ENCODE results near the gene POMGNT2.

POMGNT2 gene

DNA sequence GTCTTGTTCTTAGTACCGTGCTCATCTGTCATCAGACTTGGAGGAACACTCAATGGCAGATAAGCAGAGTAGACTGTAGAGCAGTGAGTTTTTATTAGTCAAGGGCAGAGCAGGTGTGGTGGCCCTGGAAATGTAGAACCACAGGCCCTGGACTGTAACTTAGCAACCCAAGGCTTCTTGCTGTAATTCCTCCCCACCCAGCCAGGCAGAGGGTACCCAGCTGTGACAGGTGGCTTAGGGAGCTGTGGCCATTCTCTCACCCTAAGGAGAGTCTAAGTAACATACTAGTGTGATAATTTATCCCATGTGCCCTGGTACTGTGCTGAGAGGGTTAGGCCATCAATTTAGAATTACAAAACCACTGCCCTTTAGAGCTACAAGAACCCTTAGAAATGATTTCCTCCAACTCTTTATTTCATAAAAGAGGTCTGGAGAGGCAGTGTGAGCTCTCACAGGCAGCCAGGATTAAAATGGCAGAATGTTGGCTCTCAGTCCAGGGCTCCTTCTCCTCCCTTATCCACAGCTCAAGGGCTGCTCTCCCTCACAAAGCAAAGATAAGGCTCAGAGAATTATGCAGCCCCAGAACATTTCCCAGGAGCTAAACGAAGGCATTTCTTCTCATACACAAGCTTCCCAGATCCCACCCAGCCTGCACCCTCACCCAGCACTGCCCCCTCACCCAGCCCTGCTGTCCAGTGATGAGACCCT lies 3.0 kb downstream of the POMGNT2 start:
- no peak for DNase-seq

DNA sequence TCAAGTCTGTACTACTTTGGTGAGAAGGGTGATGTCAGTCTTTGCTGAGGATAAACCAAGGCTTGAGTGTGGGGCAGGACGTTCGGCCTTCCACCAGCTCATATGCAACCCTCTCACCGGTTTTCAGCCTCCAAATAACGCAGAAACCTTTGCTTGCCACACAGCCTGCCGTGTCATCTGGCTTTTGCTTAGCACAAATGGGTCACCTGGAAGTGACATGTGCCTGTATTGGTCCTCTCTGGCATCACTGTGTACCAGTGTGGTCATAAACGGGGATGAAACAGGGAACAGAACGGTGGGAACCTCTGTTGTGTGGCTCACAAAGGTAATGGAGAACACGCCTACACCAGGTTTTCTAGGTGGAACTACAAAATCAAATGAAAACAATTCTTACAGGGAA lies 7.1 kb downstream of the POMGNT2 start:
- DNase-seq = no peak

DNA sequence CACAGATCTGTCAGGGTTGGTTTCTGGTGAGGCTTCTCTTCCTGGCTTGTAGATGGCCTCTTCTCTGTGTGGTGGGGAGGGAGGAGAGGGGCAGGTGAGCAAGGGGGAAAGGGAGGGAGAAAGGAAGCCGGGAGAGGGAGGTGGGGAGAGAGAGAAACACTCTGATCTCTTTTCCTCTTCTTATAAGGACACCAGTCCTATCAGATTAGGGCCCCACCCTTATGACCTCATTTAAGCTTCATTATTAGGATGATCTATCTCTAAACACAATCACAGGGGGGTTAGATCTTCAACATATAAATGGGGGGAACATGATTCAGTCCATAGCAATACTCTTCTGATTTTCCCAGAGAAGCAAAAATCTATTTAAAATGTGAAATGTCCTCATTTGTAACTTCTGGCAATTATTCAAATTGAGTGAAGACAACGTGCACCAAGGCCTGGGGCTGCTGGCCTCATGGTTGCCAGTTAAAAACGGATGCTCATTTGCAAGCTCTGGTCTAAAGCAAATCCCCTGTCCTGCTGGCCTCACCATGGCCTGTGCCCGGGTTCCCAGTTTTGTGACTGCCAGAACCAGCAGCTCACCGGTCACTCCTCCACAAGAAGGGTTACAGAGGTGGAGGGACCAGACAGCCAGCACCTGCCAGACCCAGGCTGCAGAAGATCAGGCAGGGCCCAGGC lies 8.3 kb downstream of the POMGNT2 start:
- DNase-seq = no peak

DNA sequence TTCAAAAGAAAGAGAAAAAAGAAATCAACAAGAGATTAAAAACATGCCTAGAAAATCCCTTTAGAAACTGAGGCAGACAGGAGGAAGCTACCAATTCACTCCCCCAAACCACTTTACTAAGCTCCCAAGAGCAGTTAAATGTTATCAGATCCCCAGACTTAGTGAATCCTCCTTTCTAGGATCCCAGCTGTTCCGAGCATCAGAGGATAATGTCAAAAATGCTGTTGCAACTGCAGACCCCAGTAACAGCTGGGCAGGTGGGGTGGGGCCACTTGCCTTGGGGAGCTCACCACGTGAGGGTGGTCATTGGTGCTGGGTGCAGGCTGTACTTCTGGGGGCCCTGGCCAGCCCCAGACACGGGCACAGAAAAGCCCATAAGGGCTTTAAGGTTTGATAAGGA lies 9.1 kb downstream of the POMGNT2 start:
- DNase-seq = no peak

DNA sequence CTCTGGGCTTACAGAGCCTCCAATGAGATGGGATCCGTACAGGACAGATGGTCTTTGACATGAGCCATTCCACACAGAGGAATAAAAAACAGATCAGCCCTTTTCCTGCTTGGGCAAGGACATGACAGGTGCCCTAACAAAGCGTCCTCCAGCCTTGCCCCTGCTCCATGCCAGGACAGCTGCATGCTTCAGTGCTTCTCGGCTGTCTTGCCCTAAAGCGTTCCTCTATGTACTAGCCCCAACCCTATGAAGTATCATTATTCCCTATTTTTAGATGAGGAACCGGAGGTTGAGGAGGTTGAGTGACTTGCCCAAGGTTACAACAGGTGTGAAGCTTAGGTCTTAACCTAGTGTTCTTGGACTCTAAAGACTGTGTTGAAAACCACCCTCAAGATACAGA lies 10.5 kb downstream of the POMGNT2 start:
- no peak for DNase-seq

DNA sequence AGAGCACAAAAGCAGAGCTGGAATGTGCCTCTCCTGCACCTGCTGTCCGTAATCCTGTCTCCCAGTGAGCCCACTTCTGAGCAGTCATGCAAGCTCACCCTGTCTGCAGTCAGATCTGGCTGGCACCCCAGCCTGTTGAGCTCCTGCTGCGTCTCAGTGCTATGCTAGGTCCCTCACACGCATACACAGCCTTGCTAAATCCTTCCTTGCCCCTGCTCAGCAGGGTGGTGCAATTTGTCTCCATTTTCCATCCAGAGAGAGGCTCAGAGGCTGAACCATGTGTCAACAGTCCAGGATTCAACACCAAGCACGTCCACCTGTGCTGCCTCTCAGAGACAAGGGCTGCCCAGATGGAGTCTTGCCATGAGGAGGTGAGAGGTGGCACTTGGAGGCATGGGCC lies 11.0 kb downstream of the POMGNT2 start:
- peak; percentile 11 for DNase-seq

DNA sequence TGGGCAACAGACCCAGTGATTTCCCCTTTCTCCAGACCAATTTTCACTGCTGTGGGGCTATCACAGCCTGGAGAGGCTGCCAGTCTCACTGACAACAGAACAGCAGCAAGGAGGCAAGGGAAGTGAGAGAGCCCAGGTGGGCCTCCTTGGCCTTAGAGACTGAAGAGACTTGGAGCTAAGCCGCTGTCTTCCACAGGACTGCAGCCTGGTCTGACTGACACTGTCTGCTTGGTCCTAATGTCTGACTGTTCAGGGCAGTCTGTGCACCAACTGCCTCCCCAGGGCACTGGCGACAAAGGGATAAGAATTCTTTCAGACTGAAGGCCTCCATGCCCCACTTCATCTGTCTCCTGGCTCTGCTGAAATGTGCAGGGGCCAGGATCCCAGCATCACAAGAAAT lies 11.5 kb downstream of the POMGNT2 start:
- DNase-seq = no peak

DNA sequence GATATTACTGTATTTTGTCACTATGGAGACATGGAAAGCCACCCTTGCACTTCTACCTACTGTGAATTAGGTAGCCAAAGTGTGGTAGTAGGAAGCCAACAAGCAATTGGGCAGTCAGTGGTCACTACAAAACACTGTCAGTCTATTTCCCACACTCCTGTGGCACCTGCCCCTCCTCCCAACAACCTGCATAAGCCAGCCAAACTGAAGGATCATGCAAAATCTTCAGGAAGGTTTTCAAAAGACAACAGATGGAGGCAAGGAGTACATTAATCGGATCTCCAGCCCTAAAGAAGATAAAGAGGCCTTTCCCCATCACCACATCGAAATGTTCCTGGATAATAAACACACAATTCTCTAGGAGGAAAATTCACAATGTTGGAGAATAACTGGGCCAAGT lies 11.9 kb downstream of the POMGNT2 start:
- DNase-seq = no peak

DNA sequence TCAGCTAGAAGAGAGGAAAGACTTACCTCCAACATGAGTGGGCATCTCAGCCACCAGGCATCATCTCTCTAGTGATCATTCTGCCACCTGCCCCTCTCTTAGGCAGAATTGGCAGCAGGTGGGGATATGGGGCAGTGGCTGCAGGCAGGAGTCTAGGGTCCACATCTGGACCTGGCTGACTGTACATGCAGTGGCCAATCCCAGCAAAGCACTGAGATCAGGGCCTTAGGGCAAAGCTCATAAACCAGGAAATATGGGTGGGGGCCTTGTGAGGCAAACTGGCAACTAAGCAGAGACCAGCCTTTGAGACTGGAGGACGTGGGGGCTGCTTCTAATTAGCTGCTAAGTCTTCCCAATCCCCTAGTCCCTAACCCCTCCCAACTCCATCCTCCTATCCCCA lies 12.9 kb downstream of the POMGNT2 start:
- DNase-seq = no peak

DNA sequence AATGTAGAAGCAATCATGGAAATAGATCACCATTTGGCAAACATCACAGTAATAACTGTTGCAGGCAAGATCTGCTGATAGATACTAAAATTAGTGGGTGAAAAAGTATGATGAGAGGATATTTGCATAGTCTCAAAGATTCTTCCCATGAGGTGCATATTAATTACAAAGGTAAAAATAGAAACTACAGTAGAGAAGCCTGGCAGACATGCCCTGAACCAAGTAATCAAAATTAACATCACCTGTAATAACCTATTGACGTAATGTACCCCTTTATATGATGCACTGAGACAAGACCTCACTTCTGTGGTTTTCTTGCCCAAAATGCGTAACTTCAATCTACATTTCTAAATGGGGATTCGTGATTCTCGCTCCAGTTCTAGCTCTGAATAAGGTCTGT lies 14.4 kb downstream of the POMGNT2 start:
- DNase-seq = no peak

DNA sequence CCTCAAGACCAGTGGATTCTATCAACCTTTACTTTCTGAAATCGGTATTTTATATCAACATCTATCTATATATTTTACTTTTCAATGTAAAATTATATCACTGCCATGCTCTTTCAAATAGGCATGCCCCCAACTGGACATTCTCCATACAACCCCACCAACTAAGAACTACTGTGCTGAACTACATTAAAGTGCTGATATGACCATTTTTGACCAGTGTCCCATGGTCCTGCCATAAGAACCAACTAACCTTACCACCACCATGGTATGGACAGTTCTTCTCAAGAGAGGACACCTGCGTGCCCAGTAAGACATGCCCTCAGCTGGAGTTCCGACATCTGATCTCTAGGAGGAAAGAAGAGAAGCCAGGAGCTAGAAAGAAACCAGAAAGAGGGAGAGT lies 15.6 kb downstream of the POMGNT2 start:
- DNase-seq = no peak

DNA sequence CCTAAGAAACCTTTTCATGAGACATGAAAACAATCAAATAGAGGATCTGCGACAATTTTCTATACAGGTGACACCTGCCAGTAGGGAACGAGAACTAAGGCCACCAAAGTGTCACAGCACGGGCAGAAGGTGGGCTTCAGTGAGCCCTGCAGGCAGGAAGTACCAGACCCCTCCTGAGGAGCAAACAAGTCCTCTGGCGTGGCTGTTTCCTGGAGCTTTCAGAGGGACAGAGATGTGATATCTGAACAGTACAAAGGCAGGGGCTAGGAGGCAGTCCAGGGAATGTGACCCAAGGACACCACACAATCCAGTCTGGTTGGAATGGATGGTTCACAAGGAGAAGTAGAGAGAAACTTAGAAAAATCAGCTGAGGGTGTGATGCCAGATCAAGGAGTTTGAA lies 16.8 kb downstream of the POMGNT2 start:
- no peak for DNase-seq

DNA sequence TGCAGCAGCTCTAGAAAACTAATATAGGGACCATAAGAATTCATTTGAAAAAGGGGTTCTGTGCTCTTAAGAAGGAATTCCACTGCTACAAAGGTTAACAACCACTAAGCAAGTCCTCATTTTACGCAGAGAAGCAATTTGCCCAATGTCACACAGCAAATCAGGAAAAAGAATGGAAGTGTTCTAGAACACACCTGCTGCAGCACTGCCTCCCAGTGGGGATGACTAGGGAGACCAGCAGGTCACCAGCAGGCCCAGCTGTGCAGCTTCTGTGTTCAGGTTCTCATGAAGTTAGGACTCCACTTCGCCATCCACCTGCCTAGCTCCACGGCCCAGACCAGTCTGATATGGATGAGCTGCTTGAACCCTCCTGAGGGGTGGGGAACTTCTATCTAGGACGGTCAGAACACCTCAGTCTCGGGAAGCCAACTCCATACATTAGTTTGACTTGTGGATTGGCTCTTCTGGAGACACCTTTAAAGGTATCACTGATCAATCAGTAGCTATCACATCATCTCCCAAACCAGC lies 18.6 kb downstream of the POMGNT2 start:
- no peak for DNase-seq

DNA sequence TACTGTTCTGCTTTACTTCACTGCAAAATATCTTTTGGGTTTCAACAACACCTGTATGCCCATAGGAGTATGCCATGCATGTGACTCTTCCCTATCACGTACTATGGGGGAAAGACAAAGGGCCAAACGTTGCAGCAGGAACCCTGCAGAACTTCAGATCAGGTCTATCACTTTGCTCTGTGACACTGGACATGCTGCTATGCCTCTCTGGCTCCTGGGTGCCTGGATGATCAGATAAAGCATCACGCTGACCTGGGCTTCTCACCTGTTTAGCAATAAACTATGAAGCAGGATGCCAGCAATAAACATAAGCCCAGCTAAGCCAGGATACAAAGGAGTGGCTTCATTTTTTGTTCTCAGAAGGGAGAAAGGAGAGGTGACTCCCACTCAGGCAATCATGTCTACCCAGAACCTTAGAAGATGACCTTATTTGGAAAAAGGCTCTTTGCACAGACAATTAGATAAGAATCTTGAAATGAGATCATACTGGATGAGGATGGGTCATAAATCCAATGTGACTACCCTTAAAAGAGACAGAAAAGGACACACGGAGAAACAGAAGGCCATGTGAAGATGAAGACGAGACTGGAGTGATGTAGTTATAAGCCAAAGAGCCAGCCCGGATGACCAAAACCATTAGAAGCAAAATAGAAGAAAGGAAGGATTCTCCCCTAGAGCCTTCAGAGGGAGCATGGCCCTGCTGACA lies 19.3 kb downstream of the POMGNT2 start:
- no peak for DNase-seq

DNA sequence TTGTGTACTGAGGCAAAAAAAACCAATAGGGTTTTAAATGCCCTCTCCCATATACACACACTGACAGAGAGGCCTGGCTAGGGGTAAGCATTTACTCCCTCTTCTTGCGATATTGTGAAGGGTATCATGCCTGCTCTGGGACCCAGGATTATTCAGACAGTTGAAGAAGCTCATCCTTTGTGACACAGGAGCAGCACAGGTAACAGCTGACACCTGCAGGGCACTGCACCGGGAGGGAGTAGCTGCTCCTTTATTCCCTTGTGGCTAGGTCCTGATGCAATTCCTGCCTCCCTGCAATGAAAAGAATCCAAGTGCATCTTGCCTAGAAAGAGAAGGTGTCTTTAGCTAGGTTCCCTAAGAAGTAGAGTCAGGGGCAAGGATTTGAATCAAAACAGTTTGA lies 23.4 kb downstream of the POMGNT2 start:
- no peak for DNase-seq

DNA sequence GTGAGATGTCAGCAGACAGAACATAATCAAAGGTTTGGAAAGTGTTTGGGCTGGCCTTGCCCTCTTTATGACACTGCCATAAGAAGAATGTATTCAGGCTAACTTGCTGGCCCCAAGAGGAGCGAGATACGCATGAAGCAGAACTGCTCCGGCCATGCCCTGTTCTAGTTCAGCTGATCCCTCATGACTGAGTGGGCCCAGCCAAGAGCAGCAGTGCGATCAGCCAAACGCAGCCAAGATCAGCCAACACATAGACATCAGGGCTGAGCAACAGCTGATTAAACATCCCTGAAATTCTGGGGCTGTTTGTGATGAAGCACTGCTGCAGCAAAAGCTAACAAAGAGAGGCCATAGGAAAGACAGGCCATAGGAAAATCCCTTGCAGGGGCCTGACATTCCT lies 24.1 kb downstream of the POMGNT2 start:
- no peak for DNase-seq

DNA sequence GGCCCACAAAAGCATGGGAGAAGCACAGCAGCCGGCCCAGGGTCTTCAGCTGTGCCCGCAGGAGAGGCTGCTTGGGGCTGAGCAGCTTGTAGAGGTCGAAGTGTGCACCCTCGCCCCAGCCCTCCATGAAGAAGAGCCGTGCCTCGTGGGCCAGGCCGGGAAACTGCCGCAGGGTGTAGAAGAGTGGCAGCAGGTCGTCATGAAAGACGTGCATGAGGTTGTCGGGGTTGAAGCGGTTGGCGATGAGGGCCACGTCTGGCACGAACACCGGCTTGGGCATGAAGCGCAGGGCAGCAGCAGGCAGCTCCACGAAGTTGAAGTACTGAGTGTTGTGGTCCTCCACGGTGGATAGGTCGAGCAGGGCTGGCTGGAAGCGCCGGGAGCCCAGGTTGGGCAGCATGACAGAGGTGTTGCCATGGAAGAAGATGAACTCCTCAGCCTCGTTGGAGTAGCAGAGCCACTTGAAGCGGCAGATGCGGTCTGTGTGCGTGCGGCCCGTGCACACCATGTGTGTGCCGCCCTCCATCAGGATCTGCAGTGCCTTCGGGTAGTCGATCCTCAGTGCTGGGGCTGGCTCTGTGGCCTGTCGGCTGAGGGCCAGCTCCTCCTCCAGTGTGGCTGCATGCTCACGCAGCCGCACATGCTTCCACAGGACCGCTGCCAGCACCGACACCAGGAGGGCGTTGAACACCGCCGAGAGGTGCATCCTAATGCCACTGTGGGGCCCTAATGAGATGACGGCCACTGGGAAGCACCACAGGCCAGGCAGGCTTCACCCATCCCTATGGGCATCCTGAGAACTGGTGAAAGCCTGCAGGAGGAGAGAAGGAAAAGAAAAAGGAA lies 24.9 kb downstream of the POMGNT2 start:
- DNase-seq = no peak

DNA sequence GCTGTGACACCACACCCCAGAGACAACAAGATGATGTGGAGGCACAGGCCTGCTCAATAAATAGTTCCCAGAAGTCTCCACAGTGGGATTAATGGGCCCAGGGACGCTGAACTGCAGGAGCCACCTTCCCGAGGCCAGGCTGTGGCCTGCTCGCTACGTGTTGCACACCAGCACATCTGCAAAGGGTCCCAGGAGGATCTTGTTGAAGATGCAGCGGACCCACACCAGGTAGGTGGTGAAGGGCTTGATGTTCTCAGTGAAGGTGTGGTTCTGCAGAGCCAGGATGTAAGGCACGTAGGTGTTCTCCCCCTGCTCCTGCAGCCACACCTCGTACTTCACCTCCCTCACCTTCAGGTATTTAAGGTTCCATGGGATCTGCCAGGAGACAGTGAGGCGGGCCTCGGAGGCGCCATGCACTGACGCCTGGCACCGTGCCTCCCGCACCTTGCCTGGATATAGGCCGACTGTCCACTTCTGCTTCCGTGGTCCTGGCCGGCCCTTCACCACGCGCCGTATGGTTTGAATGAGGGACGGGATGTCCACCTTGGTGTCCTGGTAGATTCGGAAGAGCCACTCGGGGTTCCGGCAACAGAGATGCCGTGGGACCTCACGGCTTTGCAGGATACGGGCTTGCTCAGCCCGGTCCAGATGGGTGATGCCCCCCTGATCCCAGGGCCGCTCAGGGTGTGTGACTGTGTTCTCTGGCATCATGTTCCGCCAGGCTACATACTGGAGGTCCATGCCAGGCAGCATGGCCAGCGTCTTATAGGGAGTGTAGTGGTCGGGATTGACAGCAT lies 26.1 kb downstream of the POMGNT2 start:
- no peak for DNase-seq

DNA sequence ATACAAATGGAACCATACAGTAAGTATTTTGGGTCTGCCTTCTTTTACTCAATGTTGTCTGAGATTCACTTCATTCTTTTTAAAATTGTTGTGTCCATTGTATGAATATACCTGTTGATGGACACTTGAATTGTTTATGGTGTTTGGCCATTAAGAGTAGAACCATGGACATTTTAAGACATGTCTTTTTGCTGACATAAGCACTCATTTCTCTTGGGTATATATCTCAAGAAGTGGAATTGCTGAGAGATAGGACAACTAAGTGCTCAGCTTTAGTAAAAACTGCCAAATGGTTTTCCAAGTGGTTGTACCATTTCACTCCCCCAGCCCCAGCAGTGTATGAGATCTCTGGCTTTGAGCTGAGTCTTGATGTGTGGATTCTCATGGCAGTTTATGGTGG lies 28.2 kb downstream of the POMGNT2 start:
- DNase-seq = no peak

DNA sequence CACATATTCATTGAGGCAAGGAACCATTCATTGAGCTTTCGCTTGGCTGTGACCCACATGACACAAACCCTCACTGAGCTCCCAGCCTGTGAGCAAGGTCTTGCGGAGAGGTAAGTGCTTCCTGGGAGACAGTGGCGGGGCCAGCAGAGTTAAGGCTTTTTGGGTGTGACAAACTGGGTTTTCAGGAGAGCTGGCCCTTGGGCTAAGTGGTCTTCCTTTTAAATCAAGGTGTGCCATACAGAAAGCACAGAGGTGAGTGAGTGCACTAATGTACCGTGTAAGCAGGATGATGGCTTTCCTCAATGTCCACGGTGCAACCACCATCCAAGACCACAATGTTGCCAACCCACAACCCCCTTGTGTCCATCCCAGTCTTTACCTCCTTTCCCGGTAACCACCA lies 28.6 kb downstream of the POMGNT2 start:
- DNase-seq = no peak

DNA sequence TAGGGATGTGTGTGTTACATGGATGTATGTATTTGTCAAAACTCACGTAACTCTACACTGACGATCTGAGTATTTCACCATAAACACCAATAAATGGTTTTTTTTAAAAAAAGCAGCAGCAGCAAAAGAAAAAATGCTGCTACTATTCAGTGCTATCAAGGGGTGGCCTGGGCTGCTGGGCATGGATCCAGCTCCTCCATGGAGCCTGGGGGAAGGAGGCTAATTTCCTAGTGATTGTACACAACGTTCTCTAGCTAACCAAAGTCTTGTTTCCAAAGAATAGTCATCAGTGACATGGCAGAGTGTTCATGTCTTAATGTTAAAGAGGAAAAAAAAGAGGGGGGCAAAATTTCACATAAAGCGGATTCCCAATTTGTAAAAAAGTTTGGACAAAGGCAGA lies 29.0 kb downstream of the POMGNT2 start:
- no peak for DNase-seq
